BJ (cell line): Measurements from ENCODE around the gene UROC1. TPM values are rescaled to one million over a fixed set of nuclear protein-coding genes. Genes with fewer than 3 reads are reported as not detected.

ENCODE experiments used
- CTCF ChIA-PET: fragments of 350-600 bp; formaldehyde crosslinking; extraction: SDS; loops from one replicate; lab custom pipeline; 2021; ENCODE audit warnings: antibody characterized with exemption, inconsistent platforms; lab: Yijun Ruan, JAX
- POLR2A ChIA-PET: fragments of 300-600 bp; sonication (Branson Sonifier 250); formaldehyde crosslinking; extraction: SDS; loops from one replicate; lab custom pipeline; 2021; ENCODE audit warnings: antibody characterized with exemption; lab: Charles Lee
- DNase-seq: peaks from one replicate; pipeline ENCODE4 v3.0.0-alpha.2; 2011; ENCODE audit warnings: low read depth
- H3K27me3 ChIP-seq: 2 replicates; pipeline ENCODE4 v1.6.0; 2011; ENCODE audit warnings: low read length; ENCODE audit not compliant: control insufficient read depth, insufficient read depth
- H3K36me3 ChIP-seq: 2 replicates; pipeline ENCODE4 v1.5.1; 2011; ENCODE audit warnings: low read length; ENCODE audit not compliant: control insufficient read depth, insufficient read depth
- H3K4me3 ChIP-seq: 2 replicates; pipeline ENCODE4 v1.5.1; 2011; ENCODE audit warnings: low read depth, mild to moderate bottlenecking, control low read depth, low read length
- polyA plus RNA-seq: library from polyadenylated mRNA; depleted of rRNA; stranded (reverse); fragments of >200 nt; gene quantifications from 2 replicates; pipeline ENCODE4 v1.2.3, GENCODE V29; 2011
- TF ChIP-seq, protein P1 (sequence below): IDR thresholded peaks from 2 replicates; pipeline ENCODE4 v1.5.1; 2011; ENCODE audit warnings: low read depth, mild to moderate bottlenecking, control low read depth, inconsistent platforms, low read length, moderate library complexity; ENCODE audit not compliant: insufficient read depth

UROC1 gene
- polyA plus RNA-seq, 1 experiment, result not detected

DNA sequence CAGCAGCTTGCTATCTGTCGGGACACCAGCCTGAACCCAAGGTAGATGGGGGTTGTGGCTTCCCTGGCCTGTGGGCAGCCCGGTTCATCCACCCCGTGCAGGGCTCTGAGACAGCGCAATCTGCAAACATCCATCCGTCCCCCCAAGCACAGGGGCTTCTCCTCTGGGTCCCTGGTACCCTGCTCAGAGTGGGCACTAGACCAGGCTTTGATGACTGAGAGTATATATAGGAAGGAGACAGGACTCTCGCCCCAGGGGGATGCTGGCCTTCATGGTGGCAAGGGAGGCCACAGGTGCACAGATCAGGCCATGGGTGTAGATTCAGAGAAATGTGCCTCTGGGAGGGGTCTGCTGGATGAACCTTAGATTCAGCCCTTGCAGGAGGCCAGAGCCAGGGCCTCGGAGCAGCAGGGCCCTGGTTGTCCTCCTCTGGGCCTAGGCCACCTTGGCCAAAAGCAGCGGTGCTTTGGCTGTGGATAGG is 82.6 kb downstream of the UROC1 start:
- ChIA-PET POLR2A (no interaction called here), CTCF (no interaction called here)
- DNase-seq, result no peak
- peaks cover 5% of the 10 kb centered on the region for H3K36me3 ChIP-seq
- H3K4me3 ChIP-seq, result no peak overlapping the region
- no peaks in the 10 kb centered on the region for H3K27me3 ChIP-seq
- TF ChIP-seq, protein P1, sequence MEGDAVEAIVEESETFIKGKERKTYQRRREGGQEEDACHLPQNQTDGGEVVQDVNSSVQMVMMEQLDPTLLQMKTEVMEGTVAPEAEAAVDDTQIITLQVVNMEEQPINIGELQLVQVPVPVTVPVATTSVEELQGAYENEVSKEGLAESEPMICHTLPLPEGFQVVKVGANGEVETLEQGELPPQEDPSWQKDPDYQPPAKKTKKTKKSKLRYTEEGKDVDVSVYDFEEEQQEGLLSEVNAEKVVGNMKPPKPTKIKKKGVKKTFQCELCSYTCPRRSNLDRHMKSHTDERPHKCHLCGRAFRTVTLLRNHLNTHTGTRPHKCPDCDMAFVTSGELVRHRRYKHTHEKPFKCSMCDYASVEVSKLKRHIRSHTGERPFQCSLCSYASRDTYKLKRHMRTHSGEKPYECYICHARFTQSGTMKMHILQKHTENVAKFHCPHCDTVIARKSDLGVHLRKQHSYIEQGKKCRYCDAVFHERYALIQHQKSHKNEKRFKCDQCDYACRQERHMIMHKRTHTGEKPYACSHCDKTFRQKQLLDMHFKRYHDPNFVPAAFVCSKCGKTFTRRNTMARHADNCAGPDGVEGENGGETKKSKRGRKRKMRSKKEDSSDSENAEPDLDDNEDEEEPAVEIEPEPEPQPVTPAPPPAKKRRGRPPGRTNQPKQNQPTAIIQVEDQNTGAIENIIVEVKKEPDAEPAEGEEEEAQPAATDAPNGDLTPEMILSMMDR, result no peak

- CTCF ChIA-PET, result no interaction called here
- POLR2A ChIA-PET, result no interaction called here
- no peaks in the 10 kb centered on the region for H3K27me3 ChIP-seq
These were observed 83.3 kb downstream of the UROC1 start for GRCh38 chr3:126434264-126434590.

GRCh38 chr3:126433496-126434263 is 83.9 kb downstream of the UROC1 start:
- Histone ChIP-seq H3K36me3 (peaks cover 5% of the 10 kb centered on the region), H3K4me3 (no peak overlapping the region), H3K27me3 (no peaks in the 10 kb centered on the region)
- POLR2A ChIA-PET, result no interaction called here
- TF ChIP-seq, protein P1, result no peak
- DNase-seq, result no peak
- CTCF ChIA-PET, result no interaction called here

More at GRCh38 chr3:126434264-126434590, 83.3 kb downstream of the UROC1 start:
- no peak for DNase-seq
- H3K36me3 ChIP-seq, result peaks cover 5% of the 10 kb centered on the region
- H3K4me3 ChIP-seq, result no peak overlapping the region
- TF ChIP-seq, protein P1, result no peak

- Histone ChIP-seq H3K4me3 (no peak overlapping the region), H3K27me3 (no peaks in the 10 kb centered on the region), H3K36me3 (peaks cover 5% of the 10 kb centered on the region)
- CTCF ChIA-PET, result no interaction called here
- TF ChIP-seq, protein P1, result no peak
- DNase-seq, result no peak
- POLR2A ChIA-PET, result no interaction called here
These were observed 84.5 kb downstream of the UROC1 start for GRCh38 chr3:126433105-126433430.

DNA sequence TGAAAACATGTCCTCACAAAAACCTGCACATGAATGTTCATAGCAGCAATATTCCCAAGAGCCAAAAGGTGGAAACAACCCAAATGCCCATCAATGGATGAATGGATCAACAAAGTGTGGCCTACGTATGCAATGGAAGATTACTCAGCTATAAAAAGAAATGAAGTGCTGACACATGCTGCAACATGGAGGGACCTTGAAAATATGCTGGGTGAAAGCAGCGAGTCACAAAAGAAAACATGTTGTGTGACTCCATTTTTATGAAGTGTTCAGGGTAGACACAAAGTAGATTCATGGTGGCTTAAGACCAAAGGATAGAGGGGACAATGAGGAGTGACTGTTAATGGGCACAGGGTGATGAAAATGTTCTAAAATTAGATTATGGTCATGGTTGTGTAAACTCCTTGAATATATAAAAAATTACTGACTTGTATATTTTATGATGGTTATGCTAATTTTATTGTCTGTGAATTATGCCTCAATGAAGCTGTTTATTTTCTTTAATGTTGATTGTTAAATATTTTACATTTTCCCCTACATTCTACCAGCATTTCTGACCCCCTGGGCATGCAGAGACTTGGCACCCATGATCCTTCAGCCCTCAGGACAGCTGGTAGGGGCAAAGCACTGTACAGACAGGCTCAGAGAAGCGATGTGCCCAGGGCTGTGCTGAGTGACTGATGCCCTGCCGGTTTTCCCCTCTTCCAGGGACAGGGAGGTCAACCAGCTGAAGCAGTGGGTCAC is 85.0 kb downstream of the UROC1 start:
- ChIA-PET POLR2A (interaction anchor here (0.6 kb wide), 1 partner anchor 348 kb away, joined by 3 read pairs; the partner anchor contains the start of gene SLC41A3), CTCF (no interaction called here)
- no peak for DNase-seq
- H3K4me3 ChIP-seq, result no peak overlapping the region
- no peaks in the 10 kb centered on the region for H3K27me3 ChIP-seq
- peaks cover 5% of the 10 kb centered on the region for H3K36me3 ChIP-seq
- TF ChIP-seq, protein P1, result no peak
